Measurements from ENCODE around the gene ORC4.

Gene ORC4

DNA sequence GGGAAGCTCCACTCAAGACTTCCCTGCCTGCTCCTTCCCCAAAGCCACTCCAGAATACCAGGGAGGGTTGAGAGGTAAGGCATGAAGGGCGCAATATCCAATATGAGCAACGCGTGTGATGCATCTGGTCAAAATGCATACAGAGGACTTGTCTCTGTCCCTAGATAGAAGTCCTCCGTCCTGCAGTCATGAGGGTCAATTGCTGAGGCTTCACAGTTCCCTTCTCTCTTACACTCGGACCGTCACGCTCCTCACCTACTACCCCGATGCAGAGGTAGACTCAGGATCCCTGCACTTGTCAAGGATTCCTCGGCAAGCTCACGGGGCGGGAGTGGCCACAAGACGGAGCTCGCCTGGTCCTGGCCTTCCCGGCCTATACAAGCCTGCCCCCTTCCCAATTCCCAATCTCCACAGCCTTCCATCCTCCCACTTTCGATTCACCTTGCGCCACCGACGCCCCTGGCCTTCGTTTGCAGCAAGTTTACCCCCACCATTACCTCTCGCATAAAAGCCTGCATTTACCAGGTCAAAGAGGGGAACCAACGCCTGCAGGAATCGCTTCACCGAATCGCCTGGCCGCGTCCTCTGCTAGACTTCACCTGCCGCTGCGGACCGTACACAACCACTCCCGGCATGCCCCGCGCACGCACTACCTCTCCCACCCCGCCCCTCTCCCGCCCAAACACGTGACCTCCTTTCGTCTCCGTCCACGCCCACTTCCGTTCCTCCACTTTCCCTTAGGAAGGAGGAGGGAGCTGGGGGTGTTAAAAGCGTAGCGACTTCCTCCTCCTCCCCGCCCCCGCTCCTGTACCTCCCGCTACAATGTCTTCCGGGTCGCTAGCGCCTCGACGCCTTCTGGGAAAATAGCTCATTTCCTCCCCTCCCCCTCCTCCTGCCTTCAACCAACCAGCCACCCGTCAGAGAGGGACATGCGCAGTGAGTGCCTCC is at the start of gene ORC4:
Gene ORC4, minus strand, starts transcription at position 627 of the 948 bp plus-strand sequence. CDS start 44,779 bp downstream, outside the sequence.
- H3K27me3 Mint-ChIP-seq: no peaks in the 10 kb centered on the region
- H3K9me3 Mint-ChIP-seq: no peaks in the 10 kb centered on the region
- peaks cover 5% of the 10 kb centered on the region for H3K36me3 Mint-ChIP-seq (ENCODE audit: low read depth)
- peak within 1 kb of the TSS; percentile 95 for H3K27ac Mint-ChIP-seq
- H3K4me1 Mint-ChIP-seq (ENCODE audit: low read depth): peaks cover 61% of the 10 kb centered on the region
- H3K4me3 Mint-ChIP-seq: peak within 1 kb of the TSS; percentile 98

GRCh38 chr2:148067801-148068200 is 47.3 kb upstream of the ORC4 start:
- H3K27ac Mint-ChIP-seq: no peak overlapping the region
- no peaks in the 10 kb centered on the region for H3K27me3 Mint-ChIP-seq
- no peaks in the 10 kb centered on the region for H3K9me3 Mint-ChIP-seq
- no peaks in the 10 kb centered on the region for H3K4me1 Mint-ChIP-seq (ENCODE audit: low read depth)
- peaks cover 6% of the 10 kb centered on the region for H3K36me3 Mint-ChIP-seq (ENCODE audit: low read depth)
- no peak overlapping the region for H3K4me3 Mint-ChIP-seq

DNA sequence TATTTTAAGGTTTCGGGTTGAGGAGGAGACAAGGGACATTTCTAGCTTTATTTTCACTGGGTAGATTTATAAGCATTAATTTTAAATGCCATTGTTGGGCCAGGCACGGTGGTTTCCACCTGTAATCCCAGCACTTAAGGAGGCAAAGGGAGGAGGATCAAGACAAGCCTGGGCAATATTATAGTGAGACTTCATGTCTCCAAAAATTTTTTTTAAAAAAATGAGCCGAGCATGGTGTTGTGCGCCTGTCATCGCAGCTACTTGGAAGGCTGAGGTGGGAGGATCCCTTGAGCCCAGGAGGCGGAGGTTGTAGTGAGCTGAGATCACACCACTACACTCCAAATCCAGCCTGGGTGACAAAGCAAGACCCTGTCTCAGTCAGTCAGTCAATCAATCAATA is 45.4 kb upstream of the ORC4 start:
- Mint-ChIP-seq H3K9me3 (no peaks in the 10 kb centered on the region), H3K27ac (no peak overlapping the region), H3K27me3 (no peaks in the 10 kb centered on the region), H3K4me1 (ENCODE audit: low read depth) (no peaks in the 10 kb centered on the region), H3K36me3 (ENCODE audit: low read depth) (no peaks in the 10 kb centered on the region), H3K4me3 (no peak overlapping the region)

DNA sequence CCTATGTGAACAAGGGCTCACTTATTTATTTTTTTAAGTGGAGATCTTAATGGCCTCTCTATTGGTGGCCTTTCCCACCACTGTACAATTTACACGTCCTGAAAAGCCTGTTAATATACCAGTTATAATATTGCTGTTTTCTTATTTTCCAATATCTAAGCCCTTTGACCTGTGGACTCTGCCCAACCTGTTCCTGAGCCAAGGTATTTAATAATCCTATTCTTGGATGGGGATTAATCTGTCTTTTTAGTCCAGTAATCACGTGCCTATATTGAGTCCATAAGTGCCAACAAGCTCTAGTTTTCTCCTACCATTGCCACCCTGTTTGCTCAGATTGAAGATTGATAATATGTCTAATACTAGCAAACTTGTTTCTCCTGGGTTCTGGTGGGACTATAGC is 43.1 kb upstream of the ORC4 start:
- peaks cover 5% of the 10 kb centered on the region for H3K36me3 Mint-ChIP-seq (ENCODE audit: low read depth)

DNA sequence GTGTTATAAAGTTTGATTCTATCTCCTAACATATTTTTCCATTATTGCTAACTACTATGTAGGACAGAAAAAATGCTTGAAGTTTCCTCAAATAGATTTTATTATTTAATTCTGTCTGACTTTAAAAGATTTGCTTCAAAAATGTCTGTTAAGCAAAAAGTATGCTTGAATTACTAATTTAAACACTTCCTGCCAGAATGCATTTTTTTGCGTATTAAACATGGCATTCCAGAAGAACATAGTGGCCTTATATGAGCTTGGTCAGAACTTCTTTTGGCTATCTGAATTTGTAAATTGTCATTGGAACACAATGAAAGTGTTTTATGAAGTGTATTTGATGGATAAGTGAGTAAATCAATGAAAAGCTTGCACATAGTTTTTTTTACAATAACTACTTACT is 38.1 kb upstream of the ORC4 start:
- Mint-ChIP-seq H3K27ac (no peak overlapping the region), H3K9me3 (no peaks in the 10 kb centered on the region), H3K36me3 (ENCODE audit: low read depth) (peaks cover 16% of the 10 kb centered on the region), H3K4me3 (no peak overlapping the region), H3K27me3 (no peaks in the 10 kb centered on the region), H3K4me1 (ENCODE audit: low read depth) (peaks cover 2% of the 10 kb centered on the region)

More for the DNA sequence above, 43.1 kb upstream of the ORC4 start:
- Mint-ChIP-seq H3K27me3 (no peaks in the 10 kb centered on the region), H3K27ac (no peak overlapping the region), H3K9me3 (no peaks in the 10 kb centered on the region), H3K4me1 (ENCODE audit: low read depth) (no peaks in the 10 kb centered on the region), H3K4me3 (no peak overlapping the region)

GRCh38 chr2:148052687-148053086 is 32.1 kb upstream of the ORC4 start:
- Mint-ChIP-seq H3K4me1 (ENCODE audit: low read depth) (peaks cover 38% of the 10 kb centered on the region), H3K27me3 (no peaks in the 10 kb centered on the region), H3K36me3 (ENCODE audit: low read depth) (peaks cover 20% of the 10 kb centered on the region), H3K4me3 (no peak overlapping the region), H3K27ac (no peak overlapping the region), H3K9me3 (peaks cover 4% of the 10 kb centered on the region)

DNA sequence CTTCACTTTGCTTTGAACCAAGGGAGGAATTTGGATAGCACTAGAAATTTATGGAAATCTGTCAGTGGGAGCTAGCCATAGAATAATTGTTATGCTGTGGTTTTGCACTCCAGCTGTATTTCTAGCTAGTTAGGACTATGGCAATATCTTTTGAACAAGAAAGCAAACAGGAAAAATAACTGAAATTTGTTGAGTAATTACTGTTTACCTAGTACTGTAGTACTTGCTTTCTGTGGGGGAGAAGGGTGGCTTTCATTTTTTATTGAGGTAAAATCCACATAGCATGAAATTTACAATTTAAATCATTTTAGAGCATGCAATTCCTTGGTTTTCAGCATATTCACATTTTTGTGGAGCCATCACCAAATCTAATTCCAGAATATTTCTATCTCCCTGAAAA is 28.7 kb upstream of the ORC4 start:
- Mint-ChIP-seq H3K27me3 (no peaks in the 10 kb centered on the region), H3K36me3 (ENCODE audit: low read depth) (peaks cover 12% of the 10 kb centered on the region), H3K4me3 (no peak overlapping the region), H3K27ac (no peak overlapping the region), H3K9me3 (peaks cover 4% of the 10 kb centered on the region), H3K4me1 (ENCODE audit: low read depth) (peaks cover 55% of the 10 kb centered on the region)

- Mint-ChIP-seq H3K27ac (peak overlapping the region; percentile 73), H3K4me3 (no peak overlapping the region), H3K9me3 (peaks cover 4% of the 10 kb centered on the region), H3K4me1 (ENCODE audit: low read depth) (peaks cover 55% of the 10 kb centered on the region), H3K36me3 (ENCODE audit: low read depth) (peaks cover 12% of the 10 kb centered on the region), H3K27me3 (no peaks in the 10 kb centered on the region)
Measured at GRCh38 chr2:148048475-148049221, 28.1 kb upstream of the ORC4 start.

- Mint-ChIP-seq H3K27me3 (no peaks in the 10 kb centered on the region), H3K27ac (no peak overlapping the region), H3K36me3 (ENCODE audit: low read depth) (peaks cover 7% of the 10 kb centered on the region), H3K4me3 (no peak overlapping the region), H3K9me3 (no peaks in the 10 kb centered on the region), H3K4me1 (ENCODE audit: low read depth) (peaks cover 52% of the 10 kb centered on the region)
Measured at GRCh38 chr2:148046802-148047201, 26.3 kb upstream of the ORC4 start.

GRCh38 chr2:148044322-148044721 is 23.8 kb upstream of the ORC4 start:
- H3K9me3 Mint-ChIP-seq: no peaks in the 10 kb centered on the region
- peaks cover 33% of the 10 kb centered on the region for H3K4me1 Mint-ChIP-seq (ENCODE audit: low read depth)
- H3K36me3 Mint-ChIP-seq (ENCODE audit: low read depth): peaks cover 12% of the 10 kb centered on the region
- H3K27ac Mint-ChIP-seq: no peak overlapping the region
- no peaks in the 10 kb centered on the region for H3K27me3 Mint-ChIP-seq
- H3K4me3 Mint-ChIP-seq: no peak overlapping the region

GRCh38 chr2:148042219-148042618 is 21.7 kb upstream of the ORC4 start:
- Mint-ChIP-seq H3K27ac (no peak overlapping the region), H3K9me3 (no peaks in the 10 kb centered on the region), H3K27me3 (no peaks in the 10 kb centered on the region), H3K36me3 (ENCODE audit: low read depth) (peaks cover 8% of the 10 kb centered on the region), H3K4me3 (no peak overlapping the region), H3K4me1 (ENCODE audit: low read depth) (peaks cover 12% of the 10 kb centered on the region)

DNA sequence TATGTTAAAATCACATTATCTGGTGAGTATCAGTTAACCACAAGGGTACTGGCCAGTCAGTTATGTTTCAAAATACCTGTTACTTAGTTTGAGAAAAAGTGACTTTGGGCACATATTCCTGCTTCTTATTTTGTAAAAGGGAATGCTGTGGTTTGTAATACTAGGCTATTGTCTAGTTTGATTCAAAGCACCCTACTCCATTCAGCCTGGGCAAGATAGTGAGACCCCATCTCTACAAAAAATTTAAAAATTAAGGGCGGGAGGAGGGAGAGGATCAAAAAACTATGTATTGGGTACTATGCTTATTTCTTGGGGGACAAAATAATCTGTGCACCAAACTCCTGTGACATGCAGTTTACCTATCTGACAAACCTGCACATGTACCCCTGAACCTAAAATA is 19.2 kb upstream of the ORC4 start:
- Mint-ChIP-seq H3K27me3 (no peaks in the 10 kb centered on the region), H3K36me3 (ENCODE audit: low read depth) (peaks cover 5% of the 10 kb centered on the region), H3K4me3 (no peak overlapping the region), H3K27ac (no peak overlapping the region), H3K9me3 (no peaks in the 10 kb centered on the region), H3K4me1 (ENCODE audit: low read depth) (no peaks in the 10 kb centered on the region)

GRCh38 chr2:148032215-148032614 is 11.7 kb upstream of the ORC4 start:
- Mint-ChIP-seq H3K36me3 (ENCODE audit: low read depth) (no peaks in the 10 kb centered on the region), H3K4me1 (ENCODE audit: low read depth) (peaks cover 6% of the 10 kb centered on the region), H3K9me3 (no peaks in the 10 kb centered on the region), H3K4me3 (no peak overlapping the region), H3K27ac (no peak overlapping the region), H3K27me3 (no peaks in the 10 kb centered on the region)

GRCh38 chr2:148031152-148031551 is 10.6 kb upstream of the ORC4 start:
- H3K27ac Mint-ChIP-seq: no peak overlapping the region
- no peaks in the 10 kb centered on the region for H3K27me3 Mint-ChIP-seq
- H3K9me3 Mint-ChIP-seq: no peaks in the 10 kb centered on the region
- H3K4me1 Mint-ChIP-seq (ENCODE audit: low read depth): peaks cover 10% of the 10 kb centered on the region
- no peak overlapping the region for H3K4me3 Mint-ChIP-seq
- H3K36me3 Mint-ChIP-seq (ENCODE audit: low read depth): no peaks in the 10 kb centered on the region

- no peaks in the 10 kb centered on the region for H3K27me3 Mint-ChIP-seq
- H3K9me3 Mint-ChIP-seq: no peaks in the 10 kb centered on the region
- no peak overlapping the region for H3K4me3 Mint-ChIP-seq
- H3K27ac Mint-ChIP-seq: no peak overlapping the region
- H3K36me3 Mint-ChIP-seq (ENCODE audit: low read depth): peaks cover 5% of the 10 kb centered on the region
- peaks cover 30% of the 10 kb centered on the region for H3K4me1 Mint-ChIP-seq (ENCODE audit: low read depth)
Measured at GRCh38 chr2:148028781-148029180, 8.2 kb upstream of the ORC4 start.

All from stimulated activated naive CD8-positive, alpha-beta T cell treated with anti-CD3 and anti-CD28 coated beads, Interleukin-15, Interleukin-2, amounts not matched to agents 100 ng/mL and 50 ng/mL, for 24 hours (primary cell).